Memory B cell (primary cell): ENCODE results near the gene KCTD21.
"Not testable (repeated sequence)": the region's sequence is repeated elsewhere in the genome, so short reads cannot be mapped to it uniquely, and the experiment has no call there.

Experiments used
- ATAC-seq: fragments of 150-1000 bp; cut with Tn5 transposase; 2 replicates; pipeline ENCODE4 v1.10.0; 2021; ENCODE audit warnings: low read depth, mild to moderate bottlenecking, moderate library complexity
- DNase-seq, 2 donors: peaks; one replicate each; pipeline ENCODE4 v3.0.0; 2022; ENCODE audit warnings: low spot score in 2 of 2
- H3K27ac Mint-ChIP-seq: one replicate; pipeline ENCODE4 v1.8.0; 2022; ENCODE audit warnings: mild to moderate bottlenecking, moderate library complexity, mixed read lengths
- H3K27me3 Mint-ChIP-seq: one replicate; pipeline ENCODE4 v1.8.0; 2022; ENCODE audit warnings: mixed read lengths
- H3K36me3 Mint-ChIP-seq: one replicate; pipeline ENCODE4 v1.8.0; 2022; ENCODE audit warnings: mild to moderate bottlenecking, mixed read lengths
- H3K4me1 Mint-ChIP-seq: one replicate; pipeline ENCODE4 v1.8.0; 2022; ENCODE audit warnings: mixed read lengths
- H3K4me3 Mint-ChIP-seq: one replicate; pipeline ENCODE4 v1.8.0; 2022; ENCODE audit warnings: mild to moderate bottlenecking, moderate library complexity, mixed read lengths
- H3K9me3 Mint-ChIP-seq: one replicate; pipeline ENCODE4 v1.8.0; 2022; ENCODE audit warnings: mixed read lengths

KCTD21 gene

DNA sequence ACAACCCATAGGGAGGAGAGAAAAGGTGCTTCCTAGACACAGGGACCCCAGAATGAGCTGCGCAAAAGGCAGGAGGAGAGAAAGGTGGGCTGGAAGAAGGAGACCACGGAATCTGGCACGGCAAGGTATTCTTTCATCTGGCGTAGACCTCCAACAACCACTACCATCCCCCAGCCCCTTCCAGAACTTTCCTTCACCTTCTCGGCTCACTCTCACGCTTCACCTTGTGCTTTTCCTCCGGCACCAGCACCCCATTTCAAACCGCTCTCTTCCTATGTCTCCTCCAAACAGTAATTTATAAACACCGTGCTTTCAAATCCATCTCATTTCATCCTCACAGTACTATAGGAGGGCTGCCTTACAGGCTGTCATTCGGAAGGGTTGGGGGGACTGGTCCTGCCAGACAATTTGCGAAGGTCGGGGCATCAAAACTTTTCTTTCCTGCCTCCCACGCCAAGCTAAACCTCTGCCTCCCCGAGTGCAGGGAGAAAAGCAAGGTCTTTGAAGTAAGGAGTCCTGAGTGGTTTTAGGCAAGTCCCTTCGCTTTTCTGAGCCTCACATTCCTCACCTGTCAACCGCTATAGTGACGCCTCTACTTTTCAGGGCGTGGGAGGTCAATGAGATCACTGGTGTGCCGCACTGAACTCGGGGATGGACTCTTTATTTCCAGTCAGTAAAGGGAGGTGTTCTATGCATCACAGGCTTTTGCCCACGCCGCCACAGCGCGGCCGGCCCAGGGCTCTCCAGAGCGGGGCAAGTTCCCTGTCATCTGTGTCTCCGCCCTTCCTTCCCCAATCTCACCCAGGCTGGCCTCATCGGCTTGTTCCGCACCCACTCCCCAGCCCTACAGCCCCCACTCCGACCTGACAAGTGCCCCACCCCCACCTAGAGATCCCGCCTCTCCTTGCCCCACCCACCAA is 800 bp downstream of the KCTD21 start:
- Mint-ChIP-seq H3K27me3 (no peaks in the 10 kb centered on the region), H3K4me1 (peaks cover 28% of the 10 kb centered on the region), H3K27ac (peak overlapping the region; percentile 73), H3K4me3 (peak overlapping the region; percentile 90), H3K36me3 (peaks cover 2% of the 10 kb centered on the region), H3K9me3 (no peaks in the 10 kb centered on the region)
- DNase-seq: no peak
- ATAC-seq: peak; percentile 45

DNA sequence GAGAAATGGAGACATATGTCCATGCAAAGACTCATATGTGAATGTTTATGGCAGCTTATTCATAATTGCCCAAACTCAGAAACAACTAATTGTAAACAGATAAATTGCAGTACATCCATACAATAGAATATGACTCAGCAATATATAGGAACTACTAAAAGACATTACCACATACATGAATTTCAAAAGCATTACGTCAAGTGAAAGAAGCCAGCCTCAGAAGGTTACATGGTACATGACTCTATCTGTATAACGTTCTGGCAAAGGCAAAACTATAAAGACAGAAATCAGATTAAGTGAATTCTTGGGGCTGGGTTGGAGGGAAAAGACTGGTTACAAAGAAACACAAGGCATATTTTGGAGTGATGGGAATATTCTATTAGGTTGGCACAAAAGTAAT is 7.2 kb downstream of the KCTD21 start:
- Mint-ChIP-seq H3K27me3 (no peaks in the 10 kb centered on the region), H3K36me3 (peaks cover 10% of the 10 kb centered on the region), H3K27ac (no peak overlapping the region), H3K4me3 (no peak overlapping the region), H3K4me1 (peaks cover 9% of the 10 kb centered on the region), H3K9me3 (peaks cover 6% of the 10 kb centered on the region)
- ATAC-seq: no peak
- DNase-seq: no peak

DNA sequence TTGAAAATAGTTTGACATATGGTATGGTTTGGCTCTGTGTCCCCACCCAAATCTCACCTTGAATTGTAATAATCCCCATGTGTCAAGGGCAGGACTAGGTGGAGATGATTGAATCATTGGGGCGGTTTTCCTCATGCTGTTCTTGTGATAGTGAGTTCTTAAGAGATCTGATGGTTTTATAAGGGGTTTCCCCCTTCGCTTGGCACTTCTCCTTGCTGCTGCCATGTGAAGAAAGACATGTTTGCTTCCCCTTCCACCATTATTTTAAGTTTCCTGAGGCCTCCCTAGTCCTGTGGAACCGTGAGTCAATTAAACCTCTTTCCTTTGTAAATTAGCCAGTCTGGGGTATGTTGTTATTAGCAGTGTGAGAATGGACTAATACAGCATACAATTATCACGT is 7.7 kb downstream of the KCTD21 start:
- Mint-ChIP-seq H3K27me3 (no peaks in the 10 kb centered on the region), H3K4me1 (peaks cover 9% of the 10 kb centered on the region), H3K4me3 (no peak overlapping the region), H3K36me3 (peaks cover 11% of the 10 kb centered on the region), H3K9me3 (peaks cover 6% of the 10 kb centered on the region), H3K27ac (no peak overlapping the region)
- ATAC-seq: no peak
- DNase-seq: no peak

DNA sequence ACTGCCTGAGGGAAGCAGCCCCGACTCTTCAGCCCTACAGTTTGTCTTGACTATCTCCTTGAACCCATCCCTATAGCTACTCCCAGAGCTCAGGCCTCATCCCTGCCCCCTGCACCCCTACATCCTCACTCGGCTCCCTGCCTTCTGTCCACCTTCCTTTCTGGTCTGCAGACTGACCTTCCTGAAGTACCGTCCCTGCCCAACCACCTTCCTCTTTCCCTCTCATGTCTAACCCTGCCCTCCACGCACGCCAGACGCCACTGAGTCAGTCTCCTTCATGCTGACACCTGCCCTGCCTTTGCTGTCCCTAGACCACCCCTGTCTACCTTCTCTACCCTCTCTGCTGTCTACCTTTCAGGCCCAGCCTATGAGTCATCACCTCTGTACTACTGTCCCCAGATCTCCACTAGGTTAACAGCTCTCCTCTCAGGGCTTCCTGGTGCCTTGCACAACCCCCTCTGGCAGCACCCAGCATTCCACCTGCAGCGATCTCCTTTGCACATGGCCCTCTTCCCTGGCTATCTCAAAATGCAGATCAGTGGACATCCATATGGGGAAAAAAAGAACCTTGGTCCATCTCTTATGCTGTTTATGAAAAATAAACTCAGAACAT is 8.9 kb downstream of the KCTD21 start:
- DNase-seq: no peak
- H3K36me3 Mint-ChIP-seq: peaks cover 11% of the 10 kb centered on the region
- peaks cover 9% of the 10 kb centered on the region for H3K4me1 Mint-ChIP-seq
- no peak overlapping the region for H3K4me3 Mint-ChIP-seq
- H3K27me3 Mint-ChIP-seq: no peaks in the 10 kb centered on the region
- no peak for ATAC-seq
- H3K27ac Mint-ChIP-seq: no peak overlapping the region
- peaks cover 6% of the 10 kb centered on the region for H3K9me3 Mint-ChIP-seq

DNA sequence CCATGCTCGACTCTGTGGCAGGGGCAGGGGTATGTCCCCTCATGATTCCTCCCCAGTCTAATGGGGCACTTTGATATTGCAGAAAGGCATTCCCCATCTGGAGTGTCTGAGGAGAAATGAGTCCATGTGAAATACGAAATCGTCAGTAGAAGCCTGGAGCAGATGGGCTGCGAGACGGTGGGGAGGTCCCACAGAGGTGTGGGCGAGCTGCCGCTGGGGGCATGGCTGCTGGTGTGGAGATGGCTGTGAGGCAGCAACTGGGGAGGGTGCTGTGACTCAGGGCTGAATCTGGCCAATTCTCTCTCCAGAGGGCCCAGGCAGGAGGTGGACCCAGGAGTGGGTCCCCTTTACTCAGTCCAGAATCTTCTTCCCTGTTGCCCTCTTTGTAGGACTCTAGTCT is 11.2 kb downstream of the KCTD21 start:
- DNase-seq (no peak), ATAC-seq (no peak)
- H3K27ac Mint-ChIP-seq: no peak overlapping the region
- peaks cover 6% of the 10 kb centered on the region for H3K9me3 Mint-ChIP-seq
- H3K27me3 Mint-ChIP-seq: no peaks in the 10 kb centered on the region
- no peak overlapping the region for H3K4me3 Mint-ChIP-seq
- peaks cover 7% of the 10 kb centered on the region for H3K4me1 Mint-ChIP-seq
- H3K36me3 Mint-ChIP-seq: peaks cover 21% of the 10 kb centered on the region

DNA sequence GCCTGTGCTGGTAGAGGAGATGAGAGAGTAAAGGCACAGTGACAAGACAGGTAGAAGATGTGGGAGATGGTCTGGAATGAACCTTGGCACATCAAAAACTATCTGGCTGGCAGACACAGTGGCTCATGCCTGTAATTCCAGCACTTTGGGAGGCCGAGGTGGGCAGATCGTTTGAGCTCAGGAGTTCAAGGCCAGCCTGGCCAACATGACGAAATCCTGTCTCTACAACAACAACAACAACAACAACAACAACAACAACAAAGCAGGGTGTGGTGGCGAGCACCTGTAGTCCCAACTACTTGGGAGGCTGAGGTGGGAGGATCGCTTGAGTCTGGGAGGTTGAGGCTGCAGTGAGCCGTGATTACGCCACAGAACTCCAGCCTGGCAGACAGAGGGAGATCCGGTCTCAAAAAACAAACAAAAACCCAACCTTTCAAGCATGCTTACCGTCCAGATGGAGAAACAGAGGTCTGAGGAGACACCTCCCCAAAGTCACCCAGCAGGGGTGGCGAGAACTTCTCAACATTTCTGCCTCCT is 11.8 kb downstream of the KCTD21 start:
- Mint-ChIP-seq H3K4me3 (no peak overlapping the region), H3K27ac (no peak overlapping the region), H3K4me1 (peaks cover 7% of the 10 kb centered on the region), H3K36me3 (peaks cover 21% of the 10 kb centered on the region), H3K9me3 (peaks cover 6% of the 10 kb centered on the region), H3K27me3 (no peaks in the 10 kb centered on the region)
- DNase-seq (no peak), ATAC-seq (no peak)

DNA sequence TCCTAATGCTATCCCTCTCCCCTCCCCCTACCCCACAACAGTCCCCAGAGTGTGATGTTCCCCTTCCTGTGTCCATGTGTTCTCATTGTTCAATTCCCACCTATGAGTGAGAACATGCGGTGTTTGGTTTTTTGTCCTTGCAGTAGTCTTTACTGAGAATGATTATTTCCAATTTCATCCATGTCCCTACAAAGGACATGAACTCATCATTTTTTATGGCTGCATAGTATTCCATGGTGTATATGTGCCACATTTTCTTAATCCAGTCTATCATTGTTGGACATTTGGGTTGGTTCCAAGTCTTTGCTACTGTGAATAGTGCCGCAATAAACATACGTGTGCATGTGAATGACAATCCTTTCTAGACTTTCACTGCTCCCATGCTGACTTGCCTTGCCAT is 12.6 kb downstream of the KCTD21 start:
- peaks cover 19% of the 10 kb centered on the region for H3K36me3 Mint-ChIP-seq
- H3K9me3 Mint-ChIP-seq, DNase-seq, H3K27ac Mint-ChIP-seq, H3K4me1 Mint-ChIP-seq, ATAC-seq, H3K4me3 Mint-ChIP-seq, H3K27me3 Mint-ChIP-seq: not testable (repeated sequence)

DNA sequence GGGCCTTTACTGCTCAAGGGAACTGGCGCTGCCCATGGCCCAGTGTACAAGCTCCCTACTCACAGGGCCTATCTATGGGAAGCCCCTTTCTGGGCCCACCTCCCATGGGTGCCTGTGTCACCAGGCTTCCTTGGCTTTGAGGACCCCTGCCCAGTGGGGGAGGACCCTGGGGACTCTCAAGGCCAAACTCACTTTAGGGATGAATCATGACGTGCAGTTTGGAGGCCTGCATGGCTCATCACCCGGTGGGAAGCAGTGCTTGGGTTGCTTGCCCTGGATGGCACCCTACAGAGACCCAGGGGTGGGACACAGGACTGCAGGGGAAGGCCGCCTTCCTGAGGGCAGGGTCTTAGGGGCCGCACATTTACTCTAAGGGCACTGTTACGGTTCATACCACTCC is 16.5 kb downstream of the KCTD21 start:
- H3K4me1 Mint-ChIP-seq: no peaks in the 10 kb centered on the region
- H3K9me3 Mint-ChIP-seq: peaks cover 2% of the 10 kb centered on the region
- H3K4me3 Mint-ChIP-seq: no peak overlapping the region
- peaks cover 15% of the 10 kb centered on the region for H3K36me3 Mint-ChIP-seq
- DNase-seq (no peak), ATAC-seq (no peak)
- no peaks in the 10 kb centered on the region for H3K27me3 Mint-ChIP-seq
- no peak overlapping the region for H3K27ac Mint-ChIP-seq

DNA sequence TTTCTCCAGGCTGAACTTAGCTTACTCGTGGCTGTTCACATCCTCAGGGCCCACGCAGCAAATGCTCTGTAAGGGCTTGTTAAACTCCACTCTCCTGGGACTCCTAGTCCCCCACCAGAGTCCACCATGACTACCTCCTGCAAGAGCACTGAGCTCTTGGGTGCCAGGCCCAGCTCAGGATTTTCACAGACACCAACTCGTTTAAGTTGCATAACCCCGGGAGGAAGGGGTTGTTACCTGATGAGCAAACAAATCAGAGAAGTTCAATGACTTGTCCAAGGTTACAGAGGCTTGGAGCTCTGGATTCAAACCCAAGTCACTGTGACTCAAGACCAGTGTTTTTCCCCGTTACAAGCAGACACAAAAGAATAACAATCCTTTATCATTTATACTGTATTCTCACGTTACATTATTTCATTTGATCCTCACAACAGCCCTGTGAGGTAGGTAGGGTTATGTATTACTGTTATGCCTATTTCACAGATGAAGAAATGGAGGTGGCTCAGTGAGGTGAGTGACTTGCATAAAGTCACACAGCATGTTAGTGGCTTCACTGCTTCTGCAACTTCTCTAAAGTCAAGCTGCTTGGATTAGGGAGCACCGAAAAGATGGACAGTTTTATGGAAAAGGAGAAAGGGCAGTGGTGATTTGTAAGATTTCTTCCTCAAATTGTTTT is 17.4 kb downstream of the KCTD21 start:
- Mint-ChIP-seq H3K4me3 (no peak overlapping the region), H3K27me3 (no peaks in the 10 kb centered on the region), H3K27ac (no peak overlapping the region), H3K9me3 (no peaks in the 10 kb centered on the region), H3K4me1 (no peaks in the 10 kb centered on the region), H3K36me3 (peaks cover 11% of the 10 kb centered on the region)
- no peak for ATAC-seq
- no peak for DNase-seq

DNA sequence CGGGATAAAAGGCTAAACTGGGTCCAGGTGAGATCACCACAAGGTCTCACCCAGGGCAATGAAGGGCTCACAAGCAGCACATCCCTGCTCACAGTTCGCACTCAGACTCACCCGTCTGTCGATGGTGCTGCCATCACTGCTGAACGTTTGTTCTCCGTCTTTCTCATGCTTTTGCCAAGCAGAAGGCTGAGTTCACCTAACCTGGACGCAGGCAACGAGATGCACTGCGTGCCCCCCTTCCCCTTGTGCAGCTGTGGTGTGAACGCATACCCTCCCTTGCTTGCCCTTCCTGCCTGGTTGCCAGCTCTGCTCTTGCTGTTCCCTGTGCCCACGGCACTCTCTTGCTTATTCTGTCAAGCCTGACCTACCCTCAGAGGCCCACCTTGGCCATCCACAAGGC is 18.0 kb downstream of the KCTD21 start:
- ATAC-seq (no peak), DNase-seq (no peak)
- no peak overlapping the region for H3K4me3 Mint-ChIP-seq
- H3K27me3 Mint-ChIP-seq: no peaks in the 10 kb centered on the region
- H3K9me3 Mint-ChIP-seq: no peaks in the 10 kb centered on the region
- H3K36me3 Mint-ChIP-seq: peaks cover 11% of the 10 kb centered on the region
- no peaks in the 10 kb centered on the region for H3K4me1 Mint-ChIP-seq
- H3K27ac Mint-ChIP-seq: no peak overlapping the region

DNA sequence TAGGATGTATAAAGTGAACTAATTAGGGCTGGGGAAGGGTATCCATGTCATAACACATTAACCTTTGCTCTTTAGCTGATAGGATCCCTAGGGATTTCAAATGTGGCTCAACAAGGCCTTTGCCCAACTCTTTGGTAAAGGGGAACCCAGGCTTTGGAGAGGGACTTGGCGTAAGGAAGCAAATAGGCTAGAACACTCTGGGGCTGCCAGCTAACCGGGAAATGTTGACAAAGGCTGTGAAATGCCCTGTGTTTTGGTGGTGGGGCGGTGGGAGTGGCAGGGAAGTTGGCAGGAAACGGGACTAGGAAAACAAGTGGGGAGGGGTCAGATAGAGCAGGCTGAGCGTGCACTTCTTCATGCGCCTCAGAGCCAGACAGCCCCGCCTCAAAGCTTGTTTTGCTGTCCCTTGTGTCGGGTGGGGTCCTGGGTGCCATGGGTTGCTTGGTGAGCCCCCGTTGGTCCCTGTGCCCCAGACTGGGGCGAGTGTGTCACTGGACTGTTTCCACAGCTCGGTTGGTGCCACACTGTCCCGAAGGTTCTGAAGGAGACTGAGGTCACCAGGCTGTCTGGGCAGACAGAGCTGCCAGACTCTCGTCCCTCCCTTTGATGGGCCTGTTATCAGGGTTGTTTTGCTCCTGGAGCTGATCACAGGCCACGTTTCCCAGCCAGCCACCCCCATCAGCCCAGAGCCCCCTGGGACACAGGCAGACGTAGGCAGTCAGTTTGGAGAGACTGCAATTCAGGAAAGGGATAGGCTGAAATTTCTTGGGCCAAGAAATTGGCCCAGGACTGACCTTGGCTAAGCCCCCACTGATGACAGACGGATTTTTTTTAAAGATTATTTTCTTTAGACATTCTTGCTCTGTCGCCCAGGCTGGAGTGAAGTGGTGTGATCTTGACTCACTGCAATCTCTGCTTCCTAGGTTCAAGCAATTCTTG is 19.6 kb downstream of the KCTD21 start:
- Mint-ChIP-seq H3K4me3 (no peak overlapping the region), H3K4me1 (no peaks in the 10 kb centered on the region), H3K27ac (no peak overlapping the region), H3K9me3 (no peaks in the 10 kb centered on the region), H3K27me3 (no peaks in the 10 kb centered on the region), H3K36me3 (peaks cover 8% of the 10 kb centered on the region)
- ATAC-seq: no peak
- no peak for DNase-seq

DNA sequence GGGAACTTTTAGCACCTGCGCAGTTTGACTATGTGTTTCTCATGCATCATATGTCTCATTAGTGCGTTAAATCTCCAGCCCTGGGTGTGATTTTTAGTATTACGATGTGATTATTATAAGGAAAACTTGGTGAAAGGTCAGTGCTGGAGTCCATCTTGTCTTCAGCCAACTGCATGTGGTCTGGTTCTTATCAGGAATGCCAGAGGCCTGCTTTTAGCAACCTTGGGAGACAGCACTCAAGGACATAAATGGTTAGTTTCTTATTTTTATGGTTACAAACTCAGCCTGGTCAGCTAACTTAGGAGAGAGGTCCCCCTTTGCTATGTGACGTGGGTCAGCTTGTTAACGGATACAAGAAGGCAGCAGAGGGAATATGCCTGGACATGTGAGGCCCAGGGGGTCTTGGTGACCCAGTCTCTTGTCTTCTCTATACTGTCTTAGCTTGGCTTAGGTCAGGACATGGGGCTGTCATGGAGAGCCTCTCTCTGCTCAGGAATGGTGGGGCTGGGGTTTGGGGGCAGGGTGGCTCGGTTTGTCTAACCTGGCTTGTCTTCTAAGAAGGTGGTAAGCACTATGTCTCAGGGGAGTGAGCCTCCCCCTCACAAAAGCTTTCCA is 21.5 kb downstream of the KCTD21 start:
- ATAC-seq: no peak
- H3K36me3 Mint-ChIP-seq: no peaks in the 10 kb centered on the region
- no peaks in the 10 kb centered on the region for H3K4me1 Mint-ChIP-seq
- no peaks in the 10 kb centered on the region for H3K9me3 Mint-ChIP-seq
- no peak overlapping the region for H3K4me3 Mint-ChIP-seq
- no peak overlapping the region for H3K27ac Mint-ChIP-seq
- no peak for DNase-seq
- no peaks in the 10 kb centered on the region for H3K27me3 Mint-ChIP-seq

DNA sequence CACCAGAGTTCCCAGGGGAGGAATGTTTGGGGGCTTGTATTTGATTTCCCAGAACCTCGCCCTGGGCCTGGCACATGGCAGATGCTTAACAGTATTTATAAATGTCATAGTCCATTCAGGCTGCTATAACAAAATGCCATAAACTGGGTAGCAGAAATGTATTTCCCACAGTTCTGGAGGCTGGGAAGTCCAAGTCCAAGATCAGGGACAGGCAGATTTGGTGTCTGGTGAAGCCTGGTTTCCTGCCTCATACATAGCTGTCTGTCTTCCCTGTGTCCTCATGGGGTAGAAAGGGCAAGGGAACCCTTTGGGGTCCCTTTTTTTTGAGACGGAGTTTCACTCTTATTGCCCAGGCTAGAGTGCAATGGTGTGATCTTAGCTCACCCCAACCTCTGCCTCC is 24.0 kb downstream of the KCTD21 start:
- H3K27me3 Mint-ChIP-seq: no peaks in the 10 kb centered on the region
- H3K36me3 Mint-ChIP-seq: no peaks in the 10 kb centered on the region
- ATAC-seq: no peak
- no peak overlapping the region for H3K27ac Mint-ChIP-seq
- no peak overlapping the region for H3K4me3 Mint-ChIP-seq
- no peaks in the 10 kb centered on the region for H3K9me3 Mint-ChIP-seq
- no peaks in the 10 kb centered on the region for H3K4me1 Mint-ChIP-seq
- no peak for DNase-seq
